Stimulated activated CD4-positive, alpha-beta T cell treated with anti-CD3 and anti-CD28 coated beads, Interleukin-4, amount 100 ng/mL, for 24 hours (primary cell): ENCODE data around the gene COL1A2.

Experiments
- DNase-seq: peaks from one replicate; pipeline ENCODE4 v3.0.0-alpha.2; 2020

Gene COL1A2

DNA sequence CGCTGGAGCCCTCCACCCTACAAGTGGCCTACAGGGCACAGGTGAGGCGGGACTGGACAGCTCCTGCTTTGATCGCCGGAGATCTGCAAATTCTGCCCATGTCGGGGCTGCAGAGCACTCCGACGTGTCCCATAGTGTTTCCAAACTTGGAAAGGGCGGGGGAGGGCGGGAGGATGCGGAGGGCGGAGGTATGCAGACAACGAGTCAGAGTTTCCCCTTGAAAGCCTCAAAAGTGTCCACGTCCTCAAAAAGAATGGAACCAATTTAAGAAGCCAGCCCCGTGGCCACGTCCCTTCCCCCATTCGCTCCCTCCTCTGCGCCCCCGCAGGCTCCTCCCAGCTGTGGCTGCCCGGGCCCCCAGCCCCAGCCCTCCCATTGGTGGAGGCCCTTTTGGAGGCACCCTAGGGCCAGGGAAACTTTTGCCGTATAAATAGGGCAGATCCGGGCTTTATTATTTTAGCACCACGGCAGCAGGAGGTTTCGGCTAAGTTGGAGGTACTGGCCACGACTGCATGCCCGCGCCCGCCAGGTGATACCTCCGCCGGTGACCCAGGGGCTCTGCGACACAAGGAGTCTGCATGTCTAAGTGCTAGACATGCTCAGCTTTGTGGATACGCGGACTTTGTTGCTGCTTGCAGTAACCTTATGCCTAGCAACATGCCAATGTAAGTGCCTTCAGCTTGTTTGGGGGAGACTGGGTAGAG, at the start of gene COL1A2:
COL1A2 (plus strand) TSS at position 459 of the 704 bp plus-strand sequence; CDS start at position 596, 137 bp downstream.
- DNase-seq, result no peak

DNA sequence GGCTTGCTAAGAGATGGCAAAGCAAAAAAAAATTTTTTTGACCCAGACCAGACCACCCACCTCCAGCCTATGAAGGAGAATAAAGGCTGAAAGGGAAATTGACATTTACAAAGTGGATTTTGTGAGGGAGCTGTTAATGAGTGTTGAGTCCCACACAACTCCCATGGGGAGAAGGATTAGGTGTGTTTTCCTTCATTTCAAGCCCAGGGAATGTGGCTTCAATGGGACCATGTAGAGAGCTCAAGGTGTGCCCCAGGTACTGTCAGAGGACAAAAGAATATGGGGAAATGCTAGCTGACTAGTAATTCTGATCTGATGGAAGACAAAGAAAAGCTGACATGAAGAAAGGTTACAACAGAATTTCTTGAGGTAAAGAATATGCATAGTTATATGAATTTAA, 48.8 kb upstream of the COL1A2 start:
- no peak for DNase-seq

DNA sequence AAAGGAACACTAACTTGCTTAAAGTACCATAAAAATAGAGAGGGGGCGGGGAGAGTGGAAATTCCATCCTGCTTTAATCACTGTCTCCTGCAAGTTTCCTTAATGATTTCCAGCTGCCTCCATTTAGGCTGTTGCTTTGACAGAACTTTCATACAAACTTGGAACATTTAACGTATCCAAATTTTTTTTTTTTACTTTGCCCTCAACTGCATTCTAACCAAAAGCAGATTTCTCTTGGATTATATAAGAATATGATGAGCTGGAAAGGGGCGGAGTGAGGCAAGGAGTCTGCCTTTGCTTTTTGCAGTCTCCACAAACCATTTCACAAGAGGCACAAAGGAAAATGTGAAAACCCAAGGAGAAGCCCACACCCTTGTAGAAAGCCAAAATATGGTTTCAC, 46.6 kb upstream of the COL1A2 start:
- no peak for DNase-seq

DNA sequence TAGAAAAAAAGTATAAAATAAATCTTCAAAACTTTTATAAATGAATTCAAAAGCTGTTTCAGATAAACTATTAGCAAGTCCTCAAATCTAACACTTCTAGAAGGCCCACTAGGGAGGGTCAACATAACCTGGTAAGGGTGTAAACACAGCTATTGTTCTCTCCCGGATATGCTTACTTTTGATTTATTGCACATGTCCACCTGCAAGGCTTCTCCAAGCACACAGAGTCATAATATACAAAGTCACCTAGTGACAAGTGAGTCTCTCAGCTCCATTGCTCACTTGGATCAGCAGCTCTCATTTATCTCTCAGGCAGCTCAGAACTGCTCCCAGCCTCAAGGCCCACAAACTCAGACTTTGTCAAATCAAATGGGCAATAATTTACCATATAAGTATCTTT, 44.0 kb upstream of the COL1A2 start:
- DNase-seq, result no peak

DNA sequence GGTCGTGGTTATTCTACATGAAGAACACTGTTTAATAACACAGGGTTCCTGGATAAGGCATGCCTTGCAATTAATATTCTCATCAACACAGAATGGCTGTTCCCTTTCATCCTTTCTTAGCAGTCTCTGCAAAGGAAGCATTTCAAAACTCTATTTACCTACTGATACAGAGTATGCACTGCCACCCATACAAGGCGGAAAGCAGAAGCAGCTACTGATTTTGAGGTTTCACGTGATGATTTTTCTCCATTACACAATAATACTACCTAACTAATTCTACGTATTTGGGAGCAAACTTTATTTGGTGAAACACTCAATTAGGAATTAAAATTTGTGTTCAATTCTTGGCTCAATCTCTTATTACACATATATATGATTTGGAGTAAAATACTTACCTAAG, 43.0 kb upstream of the COL1A2 start:
- DNase-seq, result no peak

DNA sequence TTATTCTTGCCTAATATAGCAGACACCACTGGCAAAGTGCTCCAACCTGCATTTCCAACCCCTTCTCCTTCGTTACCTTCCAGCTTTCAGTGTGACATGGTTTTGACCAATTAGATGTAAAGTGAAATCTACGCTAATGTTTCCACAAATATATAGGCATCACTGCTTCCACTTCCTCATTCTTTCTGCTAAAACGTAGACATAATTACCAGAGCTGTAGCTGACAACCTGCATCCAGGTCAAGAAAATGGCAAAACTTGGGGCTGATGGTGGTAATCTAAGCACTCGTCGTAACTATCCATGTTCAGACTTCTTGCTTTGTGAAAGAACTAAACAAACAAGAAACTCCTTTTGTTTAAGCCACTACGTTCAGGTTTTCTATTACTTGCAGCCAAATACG, 41.8 kb upstream of the COL1A2 start:
- DNase-seq, result no peak

DNA sequence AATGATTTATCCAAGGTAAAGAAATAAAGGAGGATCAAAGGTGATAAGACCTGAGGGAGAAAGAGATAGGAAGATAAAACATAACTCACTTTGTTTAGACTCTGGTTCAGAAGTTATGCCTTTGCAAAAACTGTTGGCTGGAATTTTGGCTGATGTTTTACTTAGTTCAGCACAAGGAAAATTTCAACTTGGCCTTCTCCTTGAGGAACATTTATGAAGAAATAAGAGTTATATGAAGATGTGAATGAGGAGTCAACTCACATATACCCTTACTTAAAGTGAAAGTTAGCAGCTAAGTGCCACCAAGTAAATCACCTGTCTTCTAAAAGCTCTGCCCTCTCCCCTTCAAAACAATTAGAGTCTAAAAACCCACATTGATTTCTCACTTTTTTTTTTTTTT, 39.7 kb upstream of the COL1A2 start:
- DNase-seq, result no peak

DNA sequence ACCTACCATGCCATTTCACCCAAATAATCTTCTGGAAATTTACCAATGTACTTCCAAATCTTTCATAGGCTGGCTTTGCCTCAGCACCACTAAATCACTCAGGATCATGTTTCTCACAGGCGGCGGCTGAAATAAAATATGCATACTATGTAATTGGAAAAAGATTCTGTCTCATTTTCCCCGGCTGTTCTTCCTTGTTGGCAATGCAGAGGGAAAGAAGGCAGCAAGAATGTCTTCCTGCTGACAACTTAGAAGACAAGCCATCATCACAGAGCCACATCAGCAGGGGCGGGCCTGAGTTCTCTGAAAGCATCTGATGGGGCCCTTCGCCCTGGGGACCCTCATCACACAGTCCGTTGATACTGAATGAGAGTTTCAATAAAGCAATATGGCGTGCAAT, 39.2 kb upstream of the COL1A2 start:
- no peak for DNase-seq

DNA sequence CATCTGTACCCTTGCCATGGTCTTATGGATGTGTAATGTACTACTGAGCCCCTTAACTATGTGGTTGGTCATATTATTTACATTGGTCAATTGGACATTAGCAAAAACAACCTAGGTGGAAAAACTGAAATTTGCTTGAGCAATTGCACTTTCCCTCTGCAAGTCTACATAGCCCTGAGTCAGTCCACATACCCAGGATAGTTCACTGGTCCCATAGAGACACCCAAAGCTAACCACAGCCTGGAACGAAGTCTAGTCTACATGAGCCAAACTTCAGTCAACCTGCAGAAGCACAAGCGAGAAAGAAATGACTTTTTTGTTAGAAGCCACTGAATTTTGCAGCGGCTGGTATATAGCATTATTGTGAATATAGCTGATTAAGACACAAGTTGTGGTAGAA, 37.6 kb upstream of the COL1A2 start:
- DNase-seq, result no peak

DNA sequence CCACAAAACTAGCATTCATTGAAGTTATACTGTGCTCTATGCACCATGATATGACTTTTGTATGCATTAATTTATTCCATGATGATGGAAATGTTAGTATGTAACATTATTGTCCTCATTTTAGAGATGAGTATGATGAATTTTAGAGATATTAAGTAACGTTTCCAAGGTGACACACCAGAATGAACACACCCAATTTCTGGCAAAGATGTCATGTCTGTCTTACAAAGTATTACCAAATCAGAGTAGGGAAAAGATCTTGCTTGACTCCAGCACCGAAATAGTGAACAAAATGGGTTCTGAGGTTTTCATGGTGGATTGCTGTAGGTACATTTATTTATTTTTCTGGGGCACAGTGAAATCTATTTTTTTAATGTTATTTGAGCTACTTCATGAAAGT, 33.8 kb upstream of the COL1A2 start:
- no peak for DNase-seq

DNA sequence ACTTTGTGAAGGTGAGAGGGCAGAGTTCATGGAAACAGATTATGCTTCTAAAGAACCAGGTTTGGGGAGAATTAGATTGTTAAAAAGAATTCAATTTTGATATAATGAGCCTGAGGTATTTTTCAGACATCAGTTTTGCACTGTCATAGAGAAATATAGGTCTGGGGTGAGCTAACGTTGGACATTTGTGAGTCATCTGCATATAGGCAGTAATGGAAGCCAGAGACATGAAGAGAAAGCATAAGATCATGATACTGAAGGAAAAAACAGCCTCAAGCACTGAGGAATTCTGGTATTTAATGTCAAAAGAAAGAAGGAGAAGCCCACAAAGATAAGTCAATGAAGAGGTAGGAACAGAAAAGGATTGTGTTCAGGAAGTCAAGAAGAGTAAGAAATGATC, 32.4 kb upstream of the COL1A2 start:
- no peak for DNase-seq

DNA sequence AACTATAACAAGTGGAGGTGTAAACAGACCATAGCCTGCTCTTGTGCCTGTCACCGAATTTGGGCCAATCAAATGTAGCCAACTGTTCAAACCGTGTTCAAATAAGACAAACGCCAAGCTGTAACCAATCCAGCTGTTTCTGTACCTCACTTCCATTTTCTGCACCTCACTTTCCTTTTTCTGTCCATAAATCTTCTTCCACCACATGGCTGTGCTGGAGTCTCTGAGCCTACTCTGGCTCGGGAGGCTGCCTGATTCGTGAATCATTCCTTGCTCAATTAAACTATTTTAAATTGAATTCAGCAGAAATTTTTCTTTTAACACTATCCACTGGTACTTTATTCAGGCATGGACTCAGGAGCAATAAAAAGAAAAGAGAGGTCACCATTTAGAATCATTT, 29.9 kb upstream of the COL1A2 start:
- DNase-seq, result no peak

DNA sequence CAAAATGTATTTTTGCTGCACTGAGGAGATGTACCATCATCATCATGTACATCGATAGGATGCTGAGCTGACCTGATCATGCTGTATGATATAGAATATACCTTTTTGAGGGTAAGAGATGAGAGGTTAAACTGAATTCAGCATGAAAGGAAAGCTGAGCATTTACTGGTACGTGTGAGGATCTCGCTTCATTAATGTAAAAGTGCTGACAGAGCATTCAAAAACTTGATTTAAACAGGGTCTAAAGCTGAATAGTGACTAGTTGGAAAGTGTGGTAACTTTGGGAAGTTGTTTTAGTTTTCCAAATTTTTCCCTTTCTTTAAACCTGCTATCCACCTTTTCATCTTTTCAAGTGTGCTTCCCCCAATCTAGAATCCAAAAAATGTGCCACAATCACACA, 28.5 kb upstream of the COL1A2 start:
- DNase-seq, result no peak

DNA sequence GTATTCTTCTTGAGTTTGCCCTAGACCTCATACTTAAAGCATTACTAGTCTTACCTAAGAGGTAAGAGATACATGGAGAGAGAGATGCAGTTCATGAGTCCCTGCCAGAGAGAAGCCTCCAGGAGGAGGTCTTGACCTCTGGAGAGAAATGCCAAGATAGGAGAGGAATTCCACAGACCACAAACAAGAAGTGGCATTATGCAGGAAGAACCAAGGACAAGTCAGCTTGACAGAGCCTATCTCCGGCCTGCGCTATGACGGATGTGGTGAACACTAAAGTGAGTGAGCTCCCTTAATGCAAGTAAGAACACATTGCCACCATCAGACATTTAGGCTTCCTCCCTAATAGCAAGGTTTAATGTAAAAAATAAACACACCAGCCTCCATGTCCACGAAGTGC, 27.9 kb upstream of the COL1A2 start:
- DNase-seq, result no peak

DNA sequence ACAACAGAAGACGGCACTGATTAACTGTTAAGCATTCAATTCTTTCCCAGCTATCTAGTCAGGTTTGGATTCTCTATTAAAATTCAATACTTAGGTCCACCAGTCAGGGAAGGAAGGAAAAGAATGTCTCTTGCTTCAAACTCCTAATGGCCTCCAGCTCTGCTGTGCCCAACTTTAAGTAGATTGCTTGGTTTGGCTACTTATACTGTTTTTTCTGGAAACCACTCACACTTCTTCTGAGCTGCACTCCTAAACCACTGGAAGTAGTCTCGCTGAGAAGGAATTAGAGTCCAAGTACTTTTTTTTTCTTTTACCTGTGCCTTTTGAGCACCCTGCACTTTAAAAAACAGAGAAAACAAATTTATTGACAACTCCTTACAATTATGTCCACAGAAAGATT, 26.7 kb upstream of the COL1A2 start:
- DNase-seq, result no peak

DNA sequence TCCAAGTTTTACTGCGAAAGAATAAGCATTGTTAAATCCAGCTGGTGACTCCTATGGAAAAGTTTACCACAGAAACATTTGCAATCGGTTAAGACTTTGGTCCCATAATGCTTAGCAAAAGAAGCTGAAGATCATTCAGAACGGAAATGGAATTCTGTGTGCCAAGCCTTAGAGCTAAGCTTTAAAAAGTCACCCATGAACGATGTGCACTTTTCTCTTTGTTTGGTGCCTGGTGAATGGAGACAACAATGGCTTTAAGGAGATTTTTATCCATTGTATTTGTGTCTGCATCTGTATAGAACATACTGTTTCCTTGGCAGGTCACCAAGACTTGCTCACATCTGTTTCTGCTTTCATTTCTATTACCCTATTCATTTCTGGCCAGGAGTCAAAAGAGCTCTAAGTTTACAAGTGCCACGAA, 26.3 kb upstream of the COL1A2 start:
- no peak for DNase-seq

DNA sequence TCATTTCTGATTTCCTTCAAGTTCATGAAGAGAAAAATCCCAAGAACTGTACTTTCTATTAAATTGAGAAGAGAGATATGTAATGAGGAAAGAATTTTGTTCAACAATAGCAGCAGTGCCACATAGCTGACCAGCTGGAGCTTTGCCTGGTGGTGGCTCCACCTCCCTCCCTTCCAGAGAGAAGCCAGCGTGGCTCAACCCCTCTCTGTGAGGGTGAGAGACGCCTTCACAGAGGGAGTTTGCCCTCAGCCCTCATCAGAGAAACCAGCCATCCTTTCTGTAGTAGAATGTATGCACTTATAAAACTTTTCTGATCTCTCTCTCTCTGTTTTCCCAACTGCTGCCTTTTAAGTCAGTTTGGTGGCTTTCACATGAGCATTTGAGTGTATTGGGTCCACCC, 20.5 kb upstream of the COL1A2 start:
- DNase-seq, result no peak

DNA sequence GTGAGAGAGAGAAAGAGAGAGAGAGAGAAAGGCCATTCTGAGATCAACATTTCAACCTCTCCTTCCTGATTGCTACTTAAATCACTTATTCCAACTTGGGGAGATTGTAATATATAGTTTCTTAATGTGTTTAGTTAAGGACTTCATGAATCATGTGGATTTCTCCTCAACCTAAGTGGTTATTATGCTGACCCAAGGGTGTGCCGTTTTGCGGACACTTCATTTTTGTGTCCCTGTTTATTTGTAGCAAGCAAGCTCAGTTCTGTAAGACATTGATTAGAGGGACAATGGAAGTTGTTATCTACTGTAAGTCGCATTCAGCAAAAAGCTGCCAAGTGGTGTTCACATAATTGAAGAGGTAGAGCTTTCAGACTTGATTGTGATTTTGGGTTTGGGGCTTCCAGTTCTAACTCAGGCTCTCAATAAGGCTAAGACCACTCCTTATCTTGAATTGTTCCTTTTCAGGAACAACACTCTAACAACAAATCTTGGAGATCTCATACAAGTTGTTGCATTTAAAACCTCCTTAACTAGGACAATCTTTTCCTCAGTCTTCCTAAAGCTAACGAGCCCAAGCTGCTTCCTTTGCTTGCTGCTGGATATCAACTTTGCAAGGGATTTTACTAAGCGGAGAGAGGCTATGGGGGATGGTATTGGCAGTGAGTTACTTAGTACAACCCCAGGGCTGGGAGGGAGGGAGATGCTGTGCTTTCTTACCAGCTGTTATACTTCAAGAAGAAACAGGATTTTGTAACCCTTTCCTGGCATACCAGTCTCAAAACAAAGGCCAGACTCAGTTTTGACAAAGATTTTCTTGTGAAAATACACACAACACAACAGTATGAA, 19.8 kb upstream of the COL1A2 start:
- no peak for DNase-seq

DNA sequence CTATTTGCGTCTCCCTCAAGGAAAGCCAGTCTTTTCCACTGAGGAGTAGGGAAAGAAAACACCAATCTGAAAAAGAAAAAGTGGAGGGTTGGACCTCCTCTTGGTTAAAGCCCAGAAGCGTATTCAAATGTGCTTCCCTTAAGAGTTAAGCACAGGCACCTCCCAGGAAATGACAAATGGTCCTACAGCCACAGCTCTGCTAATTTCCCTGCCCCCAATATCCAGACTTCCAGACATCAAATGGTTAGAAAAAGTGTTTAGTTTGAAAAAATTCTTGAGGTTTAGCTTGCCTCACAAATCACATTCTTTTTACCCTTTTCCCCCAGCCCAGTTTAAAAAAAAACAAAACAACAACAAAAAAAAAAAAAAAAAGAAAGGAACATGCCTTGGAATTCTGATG, 19.0 kb upstream of the COL1A2 start:
- DNase-seq, result no peak

DNA sequence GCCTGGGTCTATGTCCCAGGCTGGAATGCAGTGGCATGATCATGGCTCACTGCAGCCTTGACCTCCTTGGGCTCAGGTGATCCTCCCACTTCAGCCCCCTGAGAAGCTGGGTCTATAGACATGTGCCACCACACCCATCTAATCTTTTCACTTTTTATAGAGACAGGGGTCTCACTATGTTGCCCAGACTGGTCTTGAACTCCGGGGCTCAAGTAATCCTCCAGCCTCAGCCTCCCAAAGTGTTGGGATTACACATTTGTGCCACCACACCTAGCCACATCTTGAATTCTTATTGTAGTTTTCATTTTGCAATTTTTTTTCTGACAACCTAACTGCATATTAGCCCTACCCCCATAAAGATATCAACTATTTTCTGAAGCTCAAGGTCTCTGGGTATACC, 18.4 kb upstream of the COL1A2 start:
- DNase-seq, result no peak

DNA sequence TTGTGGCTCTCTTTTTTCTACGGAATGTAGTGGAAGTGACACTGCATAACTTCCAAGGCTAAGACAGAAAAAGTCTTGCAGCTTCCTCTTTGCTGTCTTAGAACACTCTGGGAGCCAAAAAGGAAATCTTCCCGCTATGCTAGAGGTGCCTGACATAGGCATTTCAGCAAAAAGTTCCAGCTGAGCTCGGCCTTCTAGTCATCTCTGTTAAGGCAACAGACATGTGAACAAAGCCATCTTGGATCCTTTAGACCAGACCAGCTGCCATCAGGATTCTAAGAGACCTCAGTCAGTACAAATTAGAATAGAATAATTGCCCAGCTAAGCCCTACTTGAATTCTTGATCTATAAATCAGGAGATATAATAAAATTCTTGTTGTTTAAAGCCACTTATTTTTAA, 16.3 kb upstream of the COL1A2 start:
- DNase-seq, result no peak

DNA sequence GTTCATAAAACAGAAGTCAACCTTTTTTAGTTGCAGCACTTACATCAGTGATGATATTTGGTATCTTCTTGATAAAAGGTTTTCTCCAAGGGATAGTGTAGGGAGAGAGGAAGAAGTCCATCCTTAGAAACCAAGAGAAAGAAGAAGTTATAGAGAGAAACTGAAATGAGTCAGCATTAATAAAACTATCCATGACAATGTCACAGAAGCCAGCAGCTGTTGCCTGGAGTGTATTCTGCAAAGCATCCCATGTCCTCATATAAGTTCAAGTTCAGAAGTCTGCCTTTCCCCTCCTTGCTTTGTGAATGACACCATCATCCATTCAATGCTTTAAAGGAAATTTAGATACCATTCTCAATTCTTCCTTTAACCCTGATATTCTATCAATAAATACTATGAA, 14.4 kb upstream of the COL1A2 start:
- no peak for DNase-seq

DNA sequence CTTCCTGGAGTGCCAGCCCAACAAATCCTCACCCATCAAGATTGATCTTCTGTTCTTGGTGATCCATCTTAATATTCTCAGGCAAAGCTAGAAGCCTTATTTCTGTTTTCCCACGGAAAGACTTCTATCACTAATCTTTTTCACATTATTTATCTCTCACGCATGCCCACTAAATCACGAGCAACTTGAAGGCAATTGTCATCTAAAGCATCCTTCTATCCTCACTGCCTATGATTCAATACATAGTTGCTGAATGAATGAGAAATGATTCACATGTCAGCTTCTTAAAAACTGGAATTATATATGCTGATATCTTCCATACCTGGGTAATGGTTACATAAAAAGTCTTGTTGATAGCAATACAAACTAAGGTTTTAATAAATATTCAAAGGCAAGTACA, 12.6 kb upstream of the COL1A2 start:
- no peak for DNase-seq

DNA sequence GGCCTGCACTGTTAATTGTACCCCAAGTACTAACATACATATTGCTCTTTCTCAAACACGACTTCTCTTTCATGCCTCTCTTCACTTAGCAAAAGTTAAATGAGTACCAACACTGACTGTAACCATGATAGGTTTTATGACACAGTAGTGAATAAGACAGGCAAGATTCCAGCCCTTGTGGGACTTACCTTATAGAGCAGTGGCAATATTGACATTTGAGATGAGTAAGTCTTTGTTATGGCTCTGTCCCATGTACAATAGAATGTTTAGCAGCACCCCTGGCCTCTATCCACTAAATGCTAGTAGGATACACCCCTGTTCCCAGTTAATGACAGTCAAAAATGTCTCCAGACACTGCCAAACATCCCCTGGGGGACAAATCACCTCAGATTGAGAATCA, 11.9 kb upstream of the COL1A2 start:
- no peak for DNase-seq

DNA sequence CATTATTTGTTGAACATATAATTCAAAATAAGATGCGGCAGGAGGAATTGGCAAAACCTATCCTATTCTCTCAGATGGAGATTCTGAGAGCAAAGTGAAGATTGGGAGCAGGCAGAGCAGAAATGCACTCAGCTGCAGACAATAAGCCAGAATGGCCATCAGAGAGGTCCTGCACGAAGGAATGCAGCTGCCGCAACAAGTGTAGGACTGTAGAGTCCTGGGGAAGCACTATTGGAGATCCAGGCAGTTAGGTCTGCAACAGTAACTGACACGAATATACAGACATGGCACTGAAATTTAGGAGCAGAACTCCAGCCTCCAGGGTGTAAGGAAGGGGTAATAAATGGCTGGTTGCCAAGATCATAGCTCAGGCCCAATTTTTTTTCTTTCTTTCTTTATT, 10.4 kb upstream of the COL1A2 start:
- no peak for DNase-seq
